SK-N-SH (cell line): ENCODE measurements around the gene ZNF879. TPM values are rescaled to one million over a fixed set of nuclear protein-coding genes. Genes with fewer than 3 reads are reported as not detected.

Experiments
- CTCF ChIA-PET: fragments of 300-600, 350-600 bp; formaldehyde crosslinking; extraction: SDS; loops from one replicate; lab custom pipeline; 2021; lab: Yijun Ruan, JAX
- POLR2A ChIA-PET: fragments of 350-600 bp; sonication (Branson Sonifier 250); formaldehyde crosslinking; extraction: SDS; loops from one replicate; lab custom pipeline; 2020; ENCODE audit warnings: antibody characterized with exemption, inconsistent platforms; lab: Yijun Ruan, JAX
- DNase-seq: peaks from one replicate; pipeline ENCODE4 v3.0.0; 2012
- H2AFZ ChIP-seq: fragments of 200-600 bp; sonication (generic); 2 replicates; pipeline ENCODE4 v1.8.1; 2016; ENCODE audit warnings: antibody characterized with exemption, mild to moderate bottlenecking, low read depth
- H3F3A ChIP-seq: fragments of 200-600 bp; sonication (generic); replicated peaks from 2 replicates; pipeline ENCODE3; 2016; ENCODE audit warnings: antibody characterized with exemption, mild to moderate bottlenecking; ENCODE audit not compliant: insufficient read depth
- H3K27ac ChIP-seq, 2 experiments: fragments of 200-500 bp in 1 of 2; fragments of 200-600 bp in 1 of 2; sonication (Bioruptor generic) in 1 of 2; sonication (generic), shearing (Covaris generic) in 1 of 2; 2 replicates each; pipeline versions ENCODE4 v1.5.1 to v1.6.1; 2014 to 2016; ENCODE audit warnings: low read depth in 2 of 2, inconsistent platforms in 1 of 2, low read length in 1 of 2, mild to moderate bottlenecking in 1 of 2, mixed read lengths in 1 of 2
- H3K27me3 ChIP-seq: fragments of 200-600 bp; sonication (generic), shearing (Covaris generic); 2 replicates; pipeline ENCODE4 v1.6.1; 2016; ENCODE audit warnings: mixed run types; ENCODE audit not compliant: insufficient read depth
- H3K36me3 ChIP-seq, 2 experiments: fragments of 200-500 bp in 1 of 2; fragments of 200-600 bp in 1 of 2; sonication (Bioruptor generic) in 1 of 2; sonication (generic) in 1 of 2; replicated peaks in 1 of 2; 2 replicates each; pipeline versions ENCODE3 to v1.5.1; 2014 to 2016; ENCODE audit warnings: low read length in 1 of 2, mild to moderate bottlenecking in 1 of 2; ENCODE audit not compliant: insufficient read depth in 2 of 2, control insufficient read depth in 1 of 2
- H3K4me1 ChIP-seq, 2 experiments: fragments of 200-500 bp in 1 of 2; fragments of 200-600 bp in 1 of 2; sonication (Bioruptor generic) in 1 of 2; sonication (generic), shearing (Covaris generic) in 1 of 2; 2 replicates each; pipeline versions ENCODE4 v1.5.1 to v1.6.1; 2014 to 2016; ENCODE audit warnings: low read depth in 1 of 2, low read length in 1 of 2, mixed run types in 1 of 2; ENCODE audit not compliant: insufficient read depth in 2 of 2, control insufficient read depth in 1 of 2
- H3K4me2 ChIP-seq: fragments of 200-600 bp; sonication (generic), shearing (Covaris generic); 2 replicates; pipeline ENCODE4 v1.6.1; 2017; ENCODE audit warnings: mixed run types
- H3K4me3 ChIP-seq, 2 experiments: fragments of 200-500 bp in 1 of 2; fragments of 200-600 bp in 1 of 2; sonication (Bioruptor generic) in 1 of 2; sonication (generic), shearing (Covaris generic) in 1 of 2; 2 replicates each; pipeline versions ENCODE4 v1.5.1 to v1.8.1; 2014 to 2016; ENCODE audit warnings: low read depth in 2 of 2, inconsistent platforms in 1 of 2, low read length in 1 of 2, mild to moderate bottlenecking in 1 of 2, mixed read lengths in 1 of 2, moderate library complexity in 1 of 2
- H3K79me2 ChIP-seq: fragments of 200-600 bp; sonication (generic); 2 replicates; pipeline ENCODE4 v1.8.1; 2017; ENCODE audit warnings: mild to moderate bottlenecking; ENCODE audit not compliant: insufficient read depth
- H3K9ac ChIP-seq: fragments of 200-600 bp; sonication (generic); 2 replicates; pipeline ENCODE4 v1.6.1; 2017; ENCODE audit warnings: mixed run types
- H3K9me2 ChIP-seq: fragments of 200-600 bp; sonication (generic); 2 replicates; pipeline ENCODE4 v1.6.1; 2017; ENCODE audit warnings: mixed run types
- H3K9me3 ChIP-seq: fragments of 200-600 bp; sonication (generic); 2 replicates; pipeline ENCODE4 v1.6.1; 2017; ENCODE audit warnings: mixed run types, mild to moderate bottlenecking, moderate library complexity
- H4K20me1 ChIP-seq: fragments of 200-600 bp; sonication (generic); 2 replicates; pipeline ENCODE4 v1.6.1; 2017; ENCODE audit warnings: mild to moderate bottlenecking, mixed run types; ENCODE audit not compliant: insufficient read depth
- CHD2 ChIP-seq: fragments of 150-350 bp; IDR thresholded peaks from 2 replicates; pipeline ENCODE4 v1.6.1; 2018; ENCODE audit warnings: low read length; ENCODE audit not compliant: partially characterized antibody
- ELF1 ChIP-seq: IDR thresholded peaks from 2 replicates; pipeline ENCODE4 v1.4.0; 2012
- FOSL2 ChIP-seq: IDR thresholded peaks from 2 replicates; pipeline ENCODE4 v1.4.0; 2012; ENCODE audit warnings: low read depth, mild to moderate bottlenecking, moderate library complexity, borderline replicate concordance
- FOXJ3 ChIP-seq: sonication (generic); formaldehyde crosslinking; IDR thresholded peaks from 2 replicates; pipeline ENCODE4 v1.5.1; 2020; ENCODE audit warnings: mild to moderate bottlenecking, missing genetic modification reagents
- FOXM1 ChIP-seq: IDR thresholded peaks from 2 replicates; pipeline ENCODE4 v1.4.0; 2012; ENCODE audit warnings: low read depth, mild to moderate bottlenecking
- GABPA ChIP-seq: IDR thresholded peaks from 2 replicates; pipeline ENCODE4 v1.4.0; 2012; ENCODE audit warnings: low read depth, mild to moderate bottlenecking
- GATA2 ChIP-seq: sonication (generic); formaldehyde crosslinking; IDR thresholded peaks from 2 replicates; pipeline ENCODE4 v1.5.0; 2020; ENCODE audit warnings: mild to moderate bottlenecking, missing genetic modification reagents
- MAX ChIP-seq: IDR thresholded peaks from 2 replicates; pipeline ENCODE4 v1.4.0; 2012; ENCODE audit warnings: low read depth
- MXI1 ChIP-seq: IDR thresholded peaks from 2 replicates; pipeline ENCODE4 v1.6.1; 2012; ENCODE audit warnings: mild to moderate bottlenecking, low read depth, low read length, improper control_type of control experiment
- NFIC ChIP-seq: IDR thresholded peaks from 2 replicates; pipeline ENCODE4 v1.4.0; 2012; ENCODE audit warnings: borderline replicate concordance
- NRF1 ChIP-seq: IDR thresholded peaks from 2 replicates; pipeline ENCODE4 v1.6.1; 2012; ENCODE audit warnings: low read depth, mild to moderate bottlenecking, low read length
- PBX3 ChIP-seq: IDR thresholded peaks from 2 replicates; pipeline ENCODE4; 2012
- POLR2AphosphoS5 ChIP-seq: IDR thresholded peaks from 2 replicates; pipeline ENCODE4 v1.6.1; 2012; ENCODE audit warnings: low read depth, low read length
- RAD21 ChIP-seq: IDR thresholded peaks from 2 replicates; pipeline ENCODE4 v1.6.1; 2012; ENCODE audit warnings: mild to moderate bottlenecking, low read length
- RCOR1 ChIP-seq: fragments of 150-350 bp; IDR thresholded peaks from 2 replicates; pipeline ENCODE4 v1.6.1; 2017; ENCODE audit warnings: antibody characterized with exemption, low read length
- REST ChIP-seq: IDR thresholded peaks from 2 replicates; pipeline ENCODE4 v1.6.1; 2012; ENCODE audit warnings: mild to moderate bottlenecking, low read depth, low read length, moderate library complexity
- RFX5 ChIP-seq: IDR thresholded peaks from 2 replicates; pipeline ENCODE4 v1.6.1; 2012; ENCODE audit warnings: mild to moderate bottlenecking, improper control_type of control experiment, low read length
- RXRA ChIP-seq: IDR thresholded peaks from 2 replicates; pipeline ENCODE4 v1.4.0; 2012; ENCODE audit warnings: low read depth, mild to moderate bottlenecking, borderline replicate concordance
- SIN3A ChIP-seq: IDR thresholded peaks from 2 replicates; pipeline ENCODE4 v1.6.1; 2012; ENCODE audit warnings: low read depth, mild to moderate bottlenecking, low read length, moderate library complexity, borderline replicate concordance
- SMC3 ChIP-seq: IDR thresholded peaks from 2 replicates; pipeline ENCODE4 v1.6.1; 2012; ENCODE audit warnings: low read depth, low read length, improper control_type of control experiment
- TAF1 ChIP-seq: IDR thresholded peaks from 2 replicates; pipeline ENCODE4 v1.6.1; 2012; ENCODE audit warnings: low read depth, mild to moderate bottlenecking, low read length, moderate library complexity, borderline replicate concordance
- TEAD4 ChIP-seq: IDR thresholded peaks from 2 replicates; pipeline ENCODE4 v1.4.0; 2012; ENCODE audit warnings: mild to moderate bottlenecking, borderline replicate concordance; ENCODE audit not compliant: insufficient read depth
- USF1 ChIP-seq: IDR thresholded peaks from 2 replicates; pipeline ENCODE4 v1.4.0; 2012; ENCODE audit warnings: low read depth, borderline replicate concordance
- ZBTB33 ChIP-seq: IDR thresholded peaks from 2 replicates; pipeline ENCODE4 v1.4.0; 2012; ENCODE audit warnings: low read depth, borderline replicate concordance
- WGBS: methylation state at CpG from one replicate; pipeline ENCODE4 v1.1.6; 2017; ENCODE audit warnings: low lambda C conversion rate; 5-methylcytosine and 5-hydroxymethylcytosine counted together
- polyA plus RNA-seq, 3 experiments: library from polyadenylated mRNA; depleted of rRNA; stranded (reverse); fragments of >200 nt; gene quantifications; 2 replicates each; pipeline ENCODE4 v1.2.3, GENCODE V29; 2012

The ZNF879 gene
- polyA plus RNA-seq, 1 of the 3 experiments (the other 2 are of a cell fraction): 0.44 TPM

GRCh38 chr5:179060116-179061008, 36.8 kb downstream of the ZNF879 start, which contains the start of gene ZNF354C:
Gene ZNF354C (plus strand): TSS chr5:179060373. CDS start chr5:179062069, 1,696 bp downstream.
- Histone ChIP-seq H3F3A (no peaks in the 10 kb centered on the region), H3K9me3 (peaks cover 3% of the 10 kb centered on the region; the same call in 1 of the 2 replicates), H4K20me1 (no peaks in the 10 kb centered on the region), H3K4me3 (peak within 1 kb of the TSS; percentile 72 to 73), H3K9me2 (no peaks in the 10 kb centered on the region), H3K27ac (peak within 1 kb of the TSS; percentile 11 to 78; a peak in 3 of 4 replicates), H2AFZ (peak within 1 kb of the TSS; percentile 92), H3K4me1 (peaks cover 0 to 8% of the 10 kb centered on the region in 2 experiments; a peak in 2 of 4 replicates), H3K4me2 (peak within 1 kb of the TSS; percentile 78), H3K79me2 (peaks cover 17% of the 10 kb centered on the region), H3K27me3 (no peaks in the 10 kb centered on the region), H3K36me3 (peaks cover 5 to 11% of the 10 kb centered on the region in 2 experiments), H3K9ac (peak within 1 kb of the TSS; percentile 76)
- DNase-seq: peak; percentile 95
- WGBS: 22% methylated on average over 26 of the region's 81 CpGs
- CTCF ChIA-PET: interaction anchor here (1.0 to 1.6 kb wide), 4 partner anchors 10 to 330 kb away, joined by 3 to 6 read pairs (median 3); partner anchors contain the start of gene ZNF354A
- POLR2A ChIA-PET: interaction anchor here (0.7 to 1.4 kb wide), 7 partner anchors 37 to 856 kb away, joined by 3 to 11 read pairs (median 4); partner anchors contain the start of genes HNRNPAB, ZFP2, ZNF354A and ZNF354B
- TF ChIP-seq USF1: no peak
- peak; percentile 57; the same call in 1 of the 2 replicates for TF ChIP-seq ELF1
- no peak for TF ChIP-seq RXRA
- peak; percentile 67; the same call in 1 of the 2 replicates for TF ChIP-seq FOXJ3
- TF ChIP-seq SMC3: no peak
- TF ChIP-seq PBX3: no peak
- no peak; the same call in 1 of the 2 replicates for TF ChIP-seq RCOR1
- no peak for TF ChIP-seq NRF1
- no peak for TF ChIP-seq FOXM1
- no peak for TF ChIP-seq SIN3A
- no peak; the same call in 1 of the 2 replicates for TF ChIP-seq FOSL2
- peak; percentile 98 for TF ChIP-seq MAX
- TF ChIP-seq ZBTB33: peak; percentile 93
- TF ChIP-seq NFIC: no peak
- TF ChIP-seq POLR2AphosphoS5: peak; percentile 61; the same call in 1 of the 2 replicates
- no peak for TF ChIP-seq RAD21
- peak; percentile 54; the same call in 1 of the 2 replicates for TF ChIP-seq GABPA
- peak; percentile 19; the same call in 1 of the 2 replicates for TF ChIP-seq TAF1
- TF ChIP-seq GATA2 (CRISPR knock-in tag): no peak
- no peak for TF ChIP-seq REST
- no peak for TF ChIP-seq RFX5
- peak; percentile 73; the same call in 1 of the 2 replicates for TF ChIP-seq MXI1
- TF ChIP-seq TEAD4: 0 out of 2 replicates have a peak, but pooled peaks have one; percentile 13
- TF ChIP-seq CHD2: peak; percentile 98
